Measurements from ENCODE around the gene PPP1CA.
"Not testable (repeated sequence)": the region's sequence is repeated elsewhere in the genome, so short reads cannot be mapped to it uniquely, and the experiment has no call there.

The PPP1CA gene

DNA sequence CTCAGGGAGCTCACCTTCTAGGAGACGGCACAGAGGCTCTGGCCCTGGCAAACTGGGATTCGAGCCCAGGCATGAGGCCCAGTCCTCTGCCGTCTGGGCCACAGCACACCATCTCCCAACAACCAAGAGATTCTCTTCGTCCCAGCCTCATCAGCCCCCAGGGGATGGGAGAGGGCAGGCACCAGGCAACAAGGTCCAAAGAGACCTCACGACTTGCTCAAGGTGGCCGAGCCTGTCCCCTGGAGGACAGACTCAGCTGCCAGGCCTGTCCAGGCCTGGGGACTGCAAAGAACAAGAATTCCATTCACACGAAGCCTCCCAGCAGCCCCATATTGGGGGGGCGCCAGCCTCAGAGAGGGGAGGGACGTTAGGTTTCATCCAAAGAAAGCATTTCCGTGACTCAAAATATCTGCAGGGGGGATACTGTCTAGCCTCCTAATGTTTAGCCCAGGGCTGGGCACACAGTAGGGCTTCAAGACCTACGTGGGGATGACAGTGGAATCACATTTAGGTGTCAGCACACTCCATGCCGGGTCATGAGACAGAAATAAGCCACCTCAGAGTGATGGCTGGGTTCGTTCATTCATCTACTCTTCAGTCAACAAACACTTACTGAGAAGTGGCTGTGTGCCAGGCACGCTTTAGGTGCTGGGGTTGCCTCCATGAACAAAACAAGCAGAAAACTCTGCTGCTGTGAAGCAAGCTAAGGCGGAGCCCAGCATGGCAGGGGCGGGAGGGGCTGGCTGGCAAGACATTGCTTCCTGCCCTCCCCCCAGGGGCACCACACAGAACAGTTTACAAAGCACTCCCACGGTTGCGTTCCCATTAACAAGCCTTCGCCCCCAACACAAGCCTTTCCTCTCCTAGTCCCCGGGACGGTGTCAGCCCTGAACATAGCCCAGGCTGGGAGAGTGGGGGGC lies 15.0 kb upstream of the PPP1CA start:
- no peak for DNase-seq

DNA sequence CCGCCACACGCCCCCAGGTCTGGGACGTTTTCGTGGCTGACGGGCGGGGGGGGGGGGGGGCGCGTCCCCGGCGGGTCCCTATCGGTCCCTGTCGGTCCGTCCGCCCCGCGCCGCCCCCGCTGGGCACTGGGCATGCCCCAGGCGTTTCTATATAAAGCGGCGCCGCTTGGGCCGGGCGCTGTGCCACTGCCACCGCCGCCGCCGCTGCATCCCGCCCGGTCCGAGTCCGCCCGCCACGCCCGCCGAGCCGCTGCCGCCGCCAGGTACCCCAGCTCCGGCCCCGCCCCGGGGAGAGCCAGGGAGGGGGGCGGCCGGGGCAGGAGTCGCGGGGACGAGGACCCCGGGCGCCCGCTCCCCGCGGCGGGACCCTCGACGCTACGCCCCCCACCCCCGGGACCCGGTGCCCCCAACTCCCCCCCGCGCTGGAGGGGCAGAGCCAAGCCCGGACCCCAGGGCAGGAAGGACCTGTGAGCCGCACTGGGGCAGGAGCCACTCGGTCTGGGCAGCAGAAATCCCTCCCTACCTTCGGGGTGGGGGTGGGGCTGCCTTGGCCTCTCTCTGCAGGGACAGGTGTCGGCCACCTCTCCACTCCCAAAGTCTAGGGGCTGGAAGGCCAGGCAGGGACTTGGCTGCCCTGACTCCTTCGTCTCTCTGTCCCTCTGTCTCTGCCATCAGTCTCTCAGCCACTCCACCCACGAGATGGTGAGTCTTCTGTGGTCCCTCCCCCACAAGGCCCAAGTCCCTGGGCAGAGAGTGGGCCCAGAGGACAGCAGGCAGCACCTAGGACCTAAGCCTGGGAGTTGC lies 14.0 kb upstream of the PPP1CA start, which contains the start of gene CARNS1:
Gene CARNS1, plus strand, starts transcription at position 178 of the 804 bp plus-strand sequence. Its CDS starts 522 bp downstream, at position 700.
- DNase-seq: no peak

DNA sequence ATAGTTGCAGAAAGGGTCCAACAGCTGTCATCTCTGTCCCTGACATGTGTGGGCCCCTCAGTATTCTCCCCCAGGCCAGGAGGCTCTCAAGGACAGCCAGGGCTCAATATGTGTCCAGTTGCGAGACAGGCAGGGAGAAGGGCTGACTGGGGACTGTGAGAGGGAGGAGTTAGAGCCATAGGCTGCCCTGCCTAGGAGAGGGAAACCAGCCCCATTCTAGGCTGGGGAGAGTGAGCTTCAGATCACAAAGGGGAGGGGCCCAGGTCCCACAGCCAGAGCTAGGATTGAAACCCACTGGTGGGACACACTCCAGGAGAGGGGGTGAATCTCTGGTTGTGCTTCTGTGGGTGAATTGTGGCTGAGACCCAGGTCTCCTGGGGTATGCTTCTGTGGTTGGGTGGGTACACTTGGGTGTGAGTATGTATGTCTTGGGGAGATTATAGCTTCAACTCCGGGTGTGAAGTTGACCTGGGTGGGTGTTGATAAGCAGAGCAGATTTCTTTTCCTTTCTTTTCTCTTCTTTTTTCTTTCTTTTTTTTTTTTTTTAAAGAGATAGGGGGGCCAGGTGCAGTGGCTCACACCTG lies 11.7 kb upstream of the PPP1CA start:
- DNase-seq: no peak

GRCh38 chr11:67412495-67413179 lies 11.0 kb upstream of the PPP1CA start:
- no peak for DNase-seq

- no peak for DNase-seq
Measured at GRCh38 chr11:67411785-67412152, 10.1 kb upstream of the PPP1CA start.

DNA sequence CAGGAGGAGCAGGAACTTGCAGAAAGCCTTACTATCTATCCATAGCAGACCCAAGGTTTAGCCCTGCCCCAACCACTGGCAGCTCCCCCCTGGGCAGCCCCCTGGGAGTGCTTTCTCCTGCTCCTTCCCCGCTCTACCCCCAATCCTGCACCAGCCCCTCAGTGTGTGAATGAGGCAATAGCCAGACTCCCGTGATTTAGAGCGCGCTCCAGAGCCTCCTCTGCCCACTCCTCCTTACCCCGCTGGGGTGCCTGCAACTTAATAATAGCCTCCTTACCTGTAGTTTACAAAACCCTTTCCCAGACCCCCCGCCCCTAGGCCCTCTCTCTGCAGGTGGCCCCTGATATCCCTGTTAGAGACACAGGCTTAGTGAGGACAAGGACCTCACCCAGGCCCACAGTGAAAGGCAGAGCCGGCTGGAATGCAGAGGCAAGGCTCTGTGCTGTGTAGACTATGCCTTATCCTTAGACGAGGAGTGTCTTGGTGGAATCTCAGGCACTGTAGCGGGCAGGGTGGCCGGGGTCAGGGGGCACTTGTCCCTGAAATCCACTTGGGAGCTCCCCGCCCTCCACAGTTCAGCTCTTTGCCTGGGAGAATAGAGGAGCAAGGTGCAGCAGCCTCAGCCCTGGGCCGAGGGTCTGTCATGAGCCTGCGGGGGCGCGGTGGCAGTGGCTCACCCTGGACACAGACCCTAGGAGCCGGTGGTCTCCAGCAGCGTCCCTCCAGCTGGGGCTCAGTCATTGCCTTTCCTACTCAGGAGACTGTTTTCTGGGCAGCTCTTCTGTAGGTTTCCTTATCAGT lies 9.5 kb upstream of the PPP1CA start:
- DNase-seq: no peak

DNA sequence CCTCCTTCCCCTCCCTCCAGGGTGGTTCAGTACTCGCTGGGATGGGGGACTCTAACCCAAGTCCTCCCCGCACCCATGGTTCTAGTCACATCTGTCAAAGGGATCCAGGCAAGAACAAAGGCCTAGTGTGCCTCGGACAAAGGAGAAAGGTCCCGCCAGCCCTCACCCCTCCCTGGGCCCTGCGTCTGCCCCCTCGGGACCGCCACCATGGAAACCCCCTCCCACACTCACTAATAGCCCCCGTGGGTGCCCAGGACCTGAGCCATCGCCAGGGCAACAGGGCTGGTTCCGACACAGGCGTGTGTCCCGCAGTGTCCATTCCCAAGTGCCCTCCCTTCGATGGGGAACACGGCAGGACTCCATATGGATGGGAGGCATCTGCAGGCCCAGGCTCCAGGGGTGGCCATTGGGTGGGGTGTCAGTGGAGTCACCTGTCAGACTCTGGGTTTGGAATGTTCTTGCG lies 8.7 kb upstream of the PPP1CA start:
- no peak for DNase-seq

- DNase-seq: no peak
Measured at GRCh38 chr11:67409781-67410368, 8.2 kb upstream of the PPP1CA start.

DNA sequence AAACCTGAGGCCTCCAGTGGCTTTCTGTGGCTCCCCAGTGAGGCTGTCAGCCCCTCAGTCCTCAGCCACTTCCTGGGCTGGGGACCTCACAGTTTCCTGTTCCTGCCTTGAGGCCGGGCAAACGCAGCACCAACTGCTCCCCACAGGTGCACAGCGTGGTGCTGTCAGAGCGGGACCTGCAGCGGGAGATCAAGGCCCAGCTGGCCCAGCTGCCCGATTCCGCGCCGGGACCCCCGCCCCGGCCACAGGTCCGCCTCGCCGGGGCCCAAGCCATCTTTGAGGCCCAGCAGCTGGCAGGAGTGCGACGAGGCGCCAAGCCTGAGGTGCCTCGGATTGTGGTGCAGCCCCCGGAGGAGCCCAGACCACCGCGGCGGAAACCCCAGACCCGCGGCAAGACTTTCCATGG lies 7.6 kb upstream of the PPP1CA start:
- no peak for DNase-seq

- no peak for DNase-seq
Measured at GRCh38 chr11:67408437-67409200, 7.0 kb upstream of the PPP1CA start.

DNA sequence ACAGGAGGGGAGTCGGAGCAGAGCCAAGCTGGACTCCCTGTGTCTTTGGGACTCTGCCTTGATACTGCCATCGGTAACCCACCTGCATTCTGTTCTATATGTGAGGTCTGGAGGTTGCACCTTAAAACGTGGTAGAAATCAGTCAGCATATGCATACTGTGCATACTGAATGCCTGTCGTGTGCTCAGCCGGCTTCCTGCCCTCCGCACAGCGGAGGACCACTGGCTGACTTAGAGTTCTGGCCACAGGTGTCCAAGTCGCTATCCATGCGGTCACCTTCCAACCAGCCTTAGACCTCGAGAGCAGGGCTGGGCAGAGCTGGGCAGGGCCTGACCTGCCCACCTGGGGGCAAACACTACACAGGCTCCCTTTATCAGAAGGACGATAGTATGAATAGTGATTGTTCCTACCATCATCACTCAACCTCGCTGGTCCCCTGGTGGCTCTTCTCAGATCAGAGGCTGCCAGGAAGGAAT lies 6.1 kb upstream of the PPP1CA start:
- no peak for DNase-seq

- DNase-seq: no peak
Measured at GRCh38 chr11:67406969-67407687, 5.5 kb upstream of the PPP1CA start.

- no peak for DNase-seq
Measured at GRCh38 chr11:67406420-67406968, 4.8 kb upstream of the PPP1CA start.

- no peak for DNase-seq
Measured at GRCh38 chr11:67405688-67406339, 4.2 kb upstream of the PPP1CA start.

- DNase-seq: no peak
Measured at GRCh38 chr11:67405196-67405567, 3.5 kb upstream of the PPP1CA start.

DNA sequence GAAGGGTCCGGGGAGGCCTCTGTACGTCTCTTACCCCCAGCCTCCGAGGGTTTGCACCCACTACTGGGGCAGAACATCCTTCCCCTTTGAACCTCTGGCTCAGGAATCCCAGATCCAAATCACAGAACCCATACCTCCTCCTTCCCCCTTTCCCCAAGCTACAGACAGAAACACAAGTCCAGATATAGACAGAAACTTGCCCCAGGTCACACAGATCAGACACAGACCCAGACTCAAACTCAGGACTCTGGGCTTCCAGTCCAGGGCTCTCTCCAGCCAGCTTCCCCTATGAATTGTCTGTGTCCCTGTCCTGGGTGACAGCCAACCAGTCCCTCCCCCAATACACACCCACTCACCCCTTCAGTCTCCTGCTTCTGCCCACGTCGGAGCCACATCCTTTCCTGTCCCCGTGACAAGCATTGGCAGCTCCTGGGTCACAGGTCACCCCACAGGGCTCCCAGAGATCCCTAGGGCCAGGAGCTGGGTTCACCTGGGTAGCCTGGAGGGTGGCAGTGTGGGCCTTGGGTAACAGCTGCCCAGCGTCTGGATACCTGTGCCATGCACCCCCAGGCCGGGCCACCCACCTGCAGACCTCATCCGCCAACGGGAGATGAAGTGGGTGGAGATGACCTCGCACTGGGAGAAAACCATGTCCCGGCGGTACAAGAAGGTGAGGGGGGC lies 3.0 kb upstream of the PPP1CA start:
- DNase-seq: peak; percentile 44

DNA sequence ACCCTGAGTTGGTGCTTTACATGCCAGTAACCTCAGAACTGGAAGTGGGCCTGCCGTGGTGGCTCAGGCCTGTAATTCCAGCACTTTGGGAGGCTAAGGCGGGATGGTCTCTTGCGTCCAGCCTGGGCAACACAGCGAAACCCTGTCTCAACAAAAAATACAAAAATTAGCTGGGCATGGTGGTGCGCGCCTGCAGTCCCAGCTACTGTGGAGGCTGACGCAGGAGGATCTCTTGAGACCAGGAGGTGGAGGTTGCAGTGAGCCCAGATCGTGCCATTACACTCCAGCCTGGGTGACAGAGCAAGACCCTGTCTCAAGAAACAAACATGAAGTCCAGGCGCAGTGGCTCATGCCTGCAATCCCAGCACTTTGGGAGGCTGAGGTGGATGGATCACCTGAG lies 1.4 kb upstream of the PPP1CA start:
- DNase-seq: not testable (repeated sequence)

GRCh38 chr11:67402192-67402839 lies 658 bp upstream of the PPP1CA start:
- not testable (repeated sequence) for DNase-seq
